HL-60 (cell line): ENCODE results near the gene HOXB3.

ENCODE experiments used
- GABPA ChIP-seq: IDR thresholded peaks from 2 replicates; pipeline ENCODE4 v1.6.1; 2012; ENCODE audit warnings: low read depth
- TF ChIP-seq, protein P1 (sequence below): IDR thresholded peaks from one replicate; pipeline ENCODE4 v1.5.1; 2011; ENCODE audit warnings: low read length, control low read depth, inconsistent platforms; ENCODE audit not compliant: insufficient read depth
- TF ChIP-seq, protein P2 (sequence below): IDR thresholded peaks from 2 replicates; pipeline ENCODE4 v1.6.1; 2012; ENCODE audit warnings: low read depth; ENCODE audit not compliant: insufficient replicate concordance

DNA sequence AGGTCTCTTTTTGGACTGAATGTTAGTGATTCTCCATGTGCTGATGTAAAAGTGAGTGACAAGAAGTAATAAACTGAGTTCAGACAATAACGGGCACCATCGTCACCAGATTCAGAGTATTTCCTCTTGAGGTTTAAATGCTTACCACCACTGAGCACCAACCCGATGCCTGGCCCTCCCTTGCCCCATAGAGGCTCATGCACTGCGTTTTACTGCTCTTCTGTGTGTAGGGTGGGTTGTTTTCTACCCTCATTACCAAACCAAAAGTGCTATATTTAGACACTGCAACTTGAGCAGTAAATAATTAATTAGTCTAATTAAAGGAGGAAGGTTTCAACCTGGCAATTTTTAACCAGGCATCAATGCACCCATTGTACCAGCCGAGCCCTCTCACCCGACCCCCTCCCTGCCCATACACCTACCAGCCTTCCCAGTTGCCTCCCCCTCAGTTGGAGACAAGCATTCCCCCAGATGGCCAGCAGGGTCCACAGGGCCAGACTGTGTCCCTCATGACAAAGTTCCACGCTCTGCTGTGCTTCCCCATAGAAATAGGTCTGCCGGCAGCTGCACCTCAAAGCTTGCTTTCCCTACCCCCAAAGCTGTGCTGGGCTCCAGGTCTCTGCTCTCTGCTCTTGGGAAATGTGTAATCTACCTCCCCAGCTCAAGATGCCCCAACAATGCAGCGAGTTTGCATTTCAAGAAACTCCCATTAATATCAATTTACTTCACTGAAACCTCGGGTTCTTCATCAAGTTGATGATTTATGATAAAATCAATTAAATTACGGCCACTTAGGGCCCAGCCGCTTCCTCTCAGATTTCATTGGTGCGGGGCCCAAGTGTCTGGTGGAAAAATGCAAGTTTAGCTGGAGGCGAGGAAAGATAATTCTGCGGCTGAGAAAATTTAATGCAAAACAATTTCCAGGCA, 27.9 kb downstream of the HOXB3 start:
- TF ChIP-seq, protein P1, sequence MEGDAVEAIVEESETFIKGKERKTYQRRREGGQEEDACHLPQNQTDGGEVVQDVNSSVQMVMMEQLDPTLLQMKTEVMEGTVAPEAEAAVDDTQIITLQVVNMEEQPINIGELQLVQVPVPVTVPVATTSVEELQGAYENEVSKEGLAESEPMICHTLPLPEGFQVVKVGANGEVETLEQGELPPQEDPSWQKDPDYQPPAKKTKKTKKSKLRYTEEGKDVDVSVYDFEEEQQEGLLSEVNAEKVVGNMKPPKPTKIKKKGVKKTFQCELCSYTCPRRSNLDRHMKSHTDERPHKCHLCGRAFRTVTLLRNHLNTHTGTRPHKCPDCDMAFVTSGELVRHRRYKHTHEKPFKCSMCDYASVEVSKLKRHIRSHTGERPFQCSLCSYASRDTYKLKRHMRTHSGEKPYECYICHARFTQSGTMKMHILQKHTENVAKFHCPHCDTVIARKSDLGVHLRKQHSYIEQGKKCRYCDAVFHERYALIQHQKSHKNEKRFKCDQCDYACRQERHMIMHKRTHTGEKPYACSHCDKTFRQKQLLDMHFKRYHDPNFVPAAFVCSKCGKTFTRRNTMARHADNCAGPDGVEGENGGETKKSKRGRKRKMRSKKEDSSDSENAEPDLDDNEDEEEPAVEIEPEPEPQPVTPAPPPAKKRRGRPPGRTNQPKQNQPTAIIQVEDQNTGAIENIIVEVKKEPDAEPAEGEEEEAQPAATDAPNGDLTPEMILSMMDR, result no peak
- TF ChIP-seq GABPA, result no peak
- TF ChIP-seq, protein P2, sequence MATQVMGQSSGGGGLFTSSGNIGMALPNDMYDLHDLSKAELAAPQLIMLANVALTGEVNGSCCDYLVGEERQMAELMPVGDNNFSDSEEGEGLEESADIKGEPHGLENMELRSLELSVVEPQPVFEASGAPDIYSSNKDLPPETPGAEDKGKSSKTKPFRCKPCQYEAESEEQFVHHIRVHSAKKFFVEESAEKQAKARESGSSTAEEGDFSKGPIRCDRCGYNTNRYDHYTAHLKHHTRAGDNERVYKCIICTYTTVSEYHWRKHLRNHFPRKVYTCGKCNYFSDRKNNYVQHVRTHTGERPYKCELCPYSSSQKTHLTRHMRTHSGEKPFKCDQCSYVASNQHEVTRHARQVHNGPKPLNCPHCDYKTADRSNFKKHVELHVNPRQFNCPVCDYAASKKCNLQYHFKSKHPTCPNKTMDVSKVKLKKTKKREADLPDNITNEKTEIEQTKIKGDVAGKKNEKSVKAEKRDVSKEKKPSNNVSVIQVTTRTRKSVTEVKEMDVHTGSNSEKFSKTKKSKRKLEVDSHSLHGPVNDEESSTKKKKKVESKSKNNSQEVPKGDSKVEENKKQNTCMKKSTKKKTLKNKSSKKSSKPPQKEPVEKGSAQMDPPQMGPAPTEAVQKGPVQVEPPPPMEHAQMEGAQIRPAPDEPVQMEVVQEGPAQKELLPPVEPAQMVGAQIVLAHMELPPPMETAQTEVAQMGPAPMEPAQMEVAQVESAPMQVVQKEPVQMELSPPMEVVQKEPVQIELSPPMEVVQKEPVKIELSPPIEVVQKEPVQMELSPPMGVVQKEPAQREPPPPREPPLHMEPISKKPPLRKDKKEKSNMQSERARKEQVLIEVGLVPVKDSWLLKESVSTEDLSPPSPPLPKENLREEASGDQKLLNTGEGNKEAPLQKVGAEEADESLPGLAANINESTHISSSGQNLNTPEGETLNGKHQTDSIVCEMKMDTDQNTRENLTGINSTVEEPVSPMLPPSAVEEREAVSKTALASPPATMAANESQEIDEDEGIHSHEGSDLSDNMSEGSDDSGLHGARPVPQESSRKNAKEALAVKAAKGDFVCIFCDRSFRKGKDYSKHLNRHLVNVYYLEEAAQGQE, result no peak
